Measurements from ENCODE around the gene VMA21.

Gene VMA21

DNA sequence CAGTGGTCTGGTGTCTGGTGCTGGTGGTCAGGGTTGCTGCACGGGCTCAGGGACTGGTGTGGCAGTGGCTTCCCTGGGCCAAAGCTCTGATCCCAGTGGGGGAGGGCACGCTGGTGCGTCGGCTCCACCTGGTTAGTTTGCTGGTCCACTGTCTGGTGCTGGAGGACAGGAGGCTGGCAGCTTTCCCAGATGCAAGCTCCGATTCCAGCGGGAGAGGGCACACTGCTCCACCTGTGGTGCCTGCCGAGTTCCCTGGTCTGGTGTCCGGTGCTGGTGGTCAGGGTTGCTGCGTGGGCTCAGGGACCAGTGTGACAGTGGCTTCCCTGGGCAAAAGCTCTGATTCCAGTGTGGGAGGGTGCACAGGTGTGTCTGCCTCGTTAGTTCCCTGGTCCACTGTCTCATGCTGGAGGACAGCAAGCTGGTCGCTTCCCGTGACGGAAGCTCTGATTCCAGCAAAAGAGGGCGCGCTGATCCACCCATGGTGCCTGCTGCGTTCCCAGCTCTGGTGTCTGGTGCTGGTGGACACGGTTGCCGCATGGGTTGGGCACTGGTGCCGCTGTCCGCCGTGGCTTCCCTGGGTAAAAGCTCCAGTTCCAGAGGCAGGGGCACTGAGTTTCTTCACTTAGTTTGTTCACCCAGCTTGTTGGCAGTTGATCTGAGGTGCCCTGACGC lies 5.8 kb downstream of the VMA21 start:
- Mint-ChIP-seq H3K4me1 (peaks cover 19% of the 10 kb centered on the region), H3K36me3 (peaks cover 5% of the 10 kb centered on the region), H3K27ac (no peak overlapping the region), H3K4me3 (no peak overlapping the region), H3K27me3 (no peaks in the 10 kb centered on the region), H3K9me3 (no peaks in the 10 kb centered on the region)
- ATAC-seq (ENCODE audit: low read depth) (no peak), DNase-seq (ENCODE audit: low spot score in 2 of 2) (no peak)

GRCh38 chrX:151416579-151416978 lies 19.6 kb downstream of the VMA21 start:
- Mint-ChIP-seq H3K36me3 (peaks cover 6% of the 10 kb centered on the region), H3K9me3 (no peaks in the 10 kb centered on the region), H3K4me1 (no peaks in the 10 kb centered on the region), H3K27me3 (no peaks in the 10 kb centered on the region), H3K4me3 (no peak overlapping the region), H3K27ac (no peak overlapping the region)
- no peak for ATAC-seq (ENCODE audit: low read depth)
- DNase-seq (ENCODE audit: low spot score in 2 of 2): no peak

- H3K4me1 Mint-ChIP-seq: no peaks in the 10 kb centered on the region
- H3K27me3 Mint-ChIP-seq: no peaks in the 10 kb centered on the region
- ATAC-seq (ENCODE audit: low read depth): no peak
- H3K36me3 Mint-ChIP-seq: no peaks in the 10 kb centered on the region
- H3K9me3 Mint-ChIP-seq: no peaks in the 10 kb centered on the region
- H3K27ac Mint-ChIP-seq: no peak overlapping the region
- H3K4me3 Mint-ChIP-seq: no peak overlapping the region
- no peak for DNase-seq (ENCODE audit: low spot score in 2 of 2)
Measured at GRCh38 chrX:151419782-151420181, 22.8 kb downstream of the VMA21 start.

DNA sequence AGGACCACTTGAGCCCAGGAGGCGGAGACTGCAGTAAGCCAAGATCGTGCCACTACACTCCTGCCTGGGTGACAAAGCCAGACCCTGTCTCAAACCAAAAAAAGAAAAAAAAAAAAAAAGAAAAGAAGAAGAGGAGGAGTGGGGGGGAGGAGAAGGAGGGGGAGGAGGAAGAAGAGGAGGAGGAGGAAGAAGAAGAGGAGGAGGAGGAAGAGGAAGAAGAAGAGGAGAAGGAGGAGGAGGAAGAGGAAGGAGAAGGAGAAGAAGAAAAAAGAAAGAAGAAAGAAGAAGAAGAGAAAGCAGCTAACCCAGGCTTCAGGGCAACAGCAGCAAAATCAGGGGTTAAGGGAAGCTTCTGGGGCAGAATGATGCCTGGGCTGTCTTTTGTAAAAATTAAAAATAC lies 27.5 kb downstream of the VMA21 start:
- no peaks in the 10 kb centered on the region for H3K9me3 Mint-ChIP-seq
- no peaks in the 10 kb centered on the region for H3K36me3 Mint-ChIP-seq
- no peak overlapping the region for H3K27ac Mint-ChIP-seq
- no peak overlapping the region for H3K4me3 Mint-ChIP-seq
- DNase-seq (ENCODE audit: low spot score in 2 of 2) (no peak), ATAC-seq (ENCODE audit: low read depth) (no peak)
- H3K27me3 Mint-ChIP-seq: no peaks in the 10 kb centered on the region
- H3K4me1 Mint-ChIP-seq: no peaks in the 10 kb centered on the region

GRCh38 chrX:151448509-151448908 lies 51.5 kb downstream of the VMA21 start:
- no peak overlapping the region for H3K27ac Mint-ChIP-seq
- H3K4me1 Mint-ChIP-seq: no peaks in the 10 kb centered on the region
- H3K4me3 Mint-ChIP-seq: no peak overlapping the region
- ATAC-seq (ENCODE audit: low read depth) (no peak), DNase-seq (ENCODE audit: low spot score in 2 of 2) (no peak)
- H3K27me3 Mint-ChIP-seq: peaks cover 1% of the 10 kb centered on the region
- H3K9me3 Mint-ChIP-seq: no peaks in the 10 kb centered on the region
- H3K36me3 Mint-ChIP-seq: no peaks in the 10 kb centered on the region

DNA sequence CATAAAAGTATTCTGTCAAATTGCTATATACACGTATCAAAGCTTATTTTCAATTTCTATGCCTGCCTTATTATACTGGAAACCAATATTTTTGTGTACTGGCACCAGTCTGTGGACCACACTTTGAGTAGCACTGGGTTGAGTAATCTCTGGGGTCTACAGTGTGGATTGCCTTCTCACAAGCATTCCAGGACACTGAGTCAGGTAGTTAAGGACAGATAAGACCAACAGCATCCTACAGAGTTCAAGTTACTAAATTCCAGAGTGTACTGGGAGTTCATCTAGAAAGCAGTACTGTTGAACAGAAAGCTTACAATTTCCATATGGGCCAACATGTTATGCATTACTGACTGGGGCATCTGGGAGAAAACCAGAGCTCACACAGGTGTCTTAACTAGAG lies 61.8 kb downstream of the VMA21 start:
- H3K27me3 Mint-ChIP-seq: no peaks in the 10 kb centered on the region
- no peak overlapping the region for H3K4me3 Mint-ChIP-seq
- H3K36me3 Mint-ChIP-seq: no peaks in the 10 kb centered on the region
- ATAC-seq (ENCODE audit: low read depth): no peak
- H3K9me3 Mint-ChIP-seq: no peaks in the 10 kb centered on the region
- DNase-seq (ENCODE audit: low spot score in 2 of 2): no peak
- no peak overlapping the region for H3K27ac Mint-ChIP-seq
- H3K4me1 Mint-ChIP-seq: no peaks in the 10 kb centered on the region

Data from memory B cell (primary cell).